PC-9 (cell line): ENCODE measurements around the gene ZNF346. TPM values are rescaled to one million over a fixed set of nuclear protein-coding genes. Genes with fewer than 3 reads are reported as not detected.
"Not testable (repeated sequence)": the region's sequence is repeated elsewhere in the genome, so short reads cannot be mapped to it uniquely, and the experiment has no call there.

Experiments used
- BruUV-seq: library from RNA; stranded (reverse); fragments of 400-500 nt; replicated peaks from 2 replicates; lab custom pipeline; 2021; lab: Mats Ljungman, UMichigan
- CTCF ChIA-PET: fragments of 300-600 bp; sonication (Branson Sonifier 250); formaldehyde crosslinking; loops from one replicate; lab custom pipeline; 2022; ENCODE audit warnings: antibody characterized with exemption; lab: Charles Lee
- POLR2A ChIA-PET: fragments of 300-600 bp; sonication (Branson Sonifier 250); formaldehyde crosslinking; loops from one replicate; lab custom pipeline; 2022; ENCODE audit warnings: antibody characterized with exemption; ENCODE audit not compliant: unreplicated experiment; lab: Charles Lee
- DNase-seq, 2 experiments: peaks; one replicate each; pipeline versions ENCODE4 v3.0.0 to v3.0.0-alpha.2; 2015 to 2022; ENCODE audit warnings: mixed read lengths in 1 of 2
- H2AFZ ChIP-seq: fragments of 200-600 bp; sonication (generic); 2 replicates; pipeline ENCODE4 v1.8.1; 2017; ENCODE audit warnings: antibody characterized with exemption
- H3F3A ChIP-seq: fragments of 200-600 bp; sonication (generic); 2 replicates; pipeline ENCODE4 v1.8.1; 2017; ENCODE audit warnings: antibody characterized with exemption, mild to moderate bottlenecking, low read depth; ENCODE audit not compliant: insufficient read depth
- H3K27ac ChIP-seq: fragments of 200-600 bp; sonication (generic); 2 replicates; pipeline ENCODE4 v1.6.1; 2016; ENCODE audit warnings: mixed run types
- H3K27me3 ChIP-seq: fragments of 200-600 bp; sonication (generic); 2 replicates; pipeline ENCODE4 v1.6.1; 2016; ENCODE audit warnings: low read depth, mixed run types; ENCODE audit not compliant: insufficient read depth
- H3K36me3 ChIP-seq: fragments of 200-600 bp; sonication (generic); 2 replicates; pipeline ENCODE4 v1.6.1; 2016; ENCODE audit warnings: low read depth, mixed run types
- H3K4me1 ChIP-seq: fragments of 200-600 bp; sonication (generic); replicated peaks from 2 replicates; pipeline ENCODE4 v1.6.1; 2016; ENCODE audit warnings: mixed run types; ENCODE audit not compliant: insufficient read depth
- H3K4me2 ChIP-seq: fragments of 200-600 bp; sonication (generic); 2 replicates; pipeline ENCODE4 v1.6.1; 2017; ENCODE audit warnings: mixed run types
- H3K4me3 ChIP-seq: fragments of 200-600 bp; sonication (generic); 2 replicates; pipeline ENCODE4 v1.6.1; 2016; ENCODE audit warnings: mixed run types
- H3K79me2 ChIP-seq: fragments of 200-600 bp; sonication (generic); 2 replicates; pipeline ENCODE4 v1.6.1; 2017; ENCODE audit warnings: low read depth, mixed run types
- H3K9me2 ChIP-seq: fragments of 200-600 bp; sonication (generic); 2 replicates; pipeline ENCODE4 v1.8.1; 2017; ENCODE audit warnings: mild to moderate bottlenecking; ENCODE audit not compliant: insufficient read depth
- H3K9me3 ChIP-seq: fragments of 200-600 bp; sonication (generic); 2 replicates; pipeline ENCODE4 v1.8.1; 2016; ENCODE audit warnings: low read depth; ENCODE audit not compliant: insufficient read depth
- H4K20me1 ChIP-seq: fragments of 200-600 bp; sonication (generic); 2 replicates; pipeline ENCODE4 v1.8.1; 2017; ENCODE audit not compliant: insufficient read depth
- EZH2 ChIP-seq: fragments of 200-600 bp; sonication (generic); IDR thresholded peaks from 2 replicates; pipeline ENCODE4 v1.8.0; 2017; ENCODE audit warnings: antibody characterized with exemption, low read depth
- intact Hi-C: fragments of 100-400 bp; cut with micrococcal nuclease; formaldehyde crosslinking; loops from one replicate; pipeline ENCODE4 v1.10.0; 2022; ENCODE audit not compliant: unreplicated experiment
- total RNA-seq: library from RNA; stranded (reverse); gene quantifications from 2 replicates; pipeline ENCODE4 v1.2.3, GENCODE V29; 2021
- TF ChIP-seq, protein P1 (sequence below): fragments of 200-600 bp; sonication (generic); conservative IDR thresholded peaks from 2 replicates; pipeline ENCODE4 v1.6.1; 2017; ENCODE audit warnings: mixed run types, antibody characterized with exemption, mild to moderate bottlenecking, moderate library complexity

Gene ZNF346
- total RNA-seq, 1 experiment from 2014 or later, result 23.8 TPM

GRCh38 chr5:177045631-177046030 lies 23.1 kb downstream of the ZNF346 start:
- POLR2A ChIA-PET, result interaction anchor here (0.8 kb wide), 1 partner anchor 685 kb away, joined by 4 read pairs; no protein-coding TSS in a partner anchor

DNA sequence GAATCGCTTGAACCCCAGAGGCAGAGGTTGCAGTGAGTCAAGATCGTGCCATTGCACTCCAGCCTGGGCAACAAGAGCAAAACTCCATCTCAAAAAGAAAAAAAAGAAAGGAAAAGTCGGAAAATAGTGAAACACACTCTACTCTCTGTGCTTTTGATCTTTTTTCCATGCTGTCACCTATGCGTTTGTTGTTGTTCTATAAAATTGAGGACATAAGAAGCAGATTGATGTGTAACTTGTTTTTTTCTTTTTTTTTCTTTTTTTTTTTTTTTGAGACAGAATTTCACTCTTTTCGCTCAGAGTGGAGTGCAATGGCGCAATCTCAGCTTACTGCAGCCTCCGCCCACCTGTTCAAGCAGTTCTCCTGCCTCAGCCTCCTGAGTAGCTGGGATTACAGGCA lies 26.0 kb downstream of the ZNF346 start:
- H3K9me3 ChIP-seq, H3K27ac ChIP-seq, H3K27me3 ChIP-seq, H3K4me3 ChIP-seq, H4K20me1 ChIP-seq, H3K9me2 ChIP-seq, DNase-seq, BruUV-seq, H3K36me3 ChIP-seq, H2AFZ ChIP-seq, H3F3A ChIP-seq, H3K79me2 ChIP-seq, H3K4me1 ChIP-seq, H3K4me2 ChIP-seq, POLR2A ChIA-PET: not testable (repeated sequence)
- intact Hi-C loops, result loop anchor here (10.0 kb wide), 1 partner anchor 216 kb away; no protein-coding TSS in a partner anchor
- CTCF ChIA-PET, result interaction anchor here (1.1 kb wide), 1 partner anchor 16 kb away, joined by 4 read pairs; no protein-coding TSS in a partner anchor

More at GRCh38 chr5:177045631-177046030, 23.1 kb downstream of the ZNF346 start:
- no peak for TF ChIP-seq EZH2
- TF ChIP-seq, protein P1, sequence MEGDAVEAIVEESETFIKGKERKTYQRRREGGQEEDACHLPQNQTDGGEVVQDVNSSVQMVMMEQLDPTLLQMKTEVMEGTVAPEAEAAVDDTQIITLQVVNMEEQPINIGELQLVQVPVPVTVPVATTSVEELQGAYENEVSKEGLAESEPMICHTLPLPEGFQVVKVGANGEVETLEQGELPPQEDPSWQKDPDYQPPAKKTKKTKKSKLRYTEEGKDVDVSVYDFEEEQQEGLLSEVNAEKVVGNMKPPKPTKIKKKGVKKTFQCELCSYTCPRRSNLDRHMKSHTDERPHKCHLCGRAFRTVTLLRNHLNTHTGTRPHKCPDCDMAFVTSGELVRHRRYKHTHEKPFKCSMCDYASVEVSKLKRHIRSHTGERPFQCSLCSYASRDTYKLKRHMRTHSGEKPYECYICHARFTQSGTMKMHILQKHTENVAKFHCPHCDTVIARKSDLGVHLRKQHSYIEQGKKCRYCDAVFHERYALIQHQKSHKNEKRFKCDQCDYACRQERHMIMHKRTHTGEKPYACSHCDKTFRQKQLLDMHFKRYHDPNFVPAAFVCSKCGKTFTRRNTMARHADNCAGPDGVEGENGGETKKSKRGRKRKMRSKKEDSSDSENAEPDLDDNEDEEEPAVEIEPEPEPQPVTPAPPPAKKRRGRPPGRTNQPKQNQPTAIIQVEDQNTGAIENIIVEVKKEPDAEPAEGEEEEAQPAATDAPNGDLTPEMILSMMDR, result no peak
- DNase-seq, result no peak
- CTCF ChIA-PET, result no interaction called here
- Histone ChIP-seq H3K4me1 (no peaks in the 10 kb centered on the region), H3K4me2 (no peak overlapping the region), H3K27ac (no peak overlapping the region), H3K27me3 (no peaks in the 10 kb centered on the region), H3F3A (no peaks in the 10 kb centered on the region), H2AFZ (no peak overlapping the region), H3K9me3 (no peaks in the 10 kb centered on the region), H3K79me2 (no peaks in the 10 kb centered on the region), H4K20me1 (0 out of 2 replicates have a peak, but pooled peaks cover 2% of the 10 kb centered on the region), H3K9me2 (no peaks in the 10 kb centered on the region), H3K4me3 (no peak overlapping the region), H3K36me3 (peaks cover 4% of the 10 kb centered on the region; the same call in 1 of the 2 replicates)
- intact Hi-C loops, result loop anchor here (10.0 kb wide), 1 partner anchor 219 kb away; no protein-coding TSS in a partner anchor
- BruUV-seq, result no TSS peak

DNA sequence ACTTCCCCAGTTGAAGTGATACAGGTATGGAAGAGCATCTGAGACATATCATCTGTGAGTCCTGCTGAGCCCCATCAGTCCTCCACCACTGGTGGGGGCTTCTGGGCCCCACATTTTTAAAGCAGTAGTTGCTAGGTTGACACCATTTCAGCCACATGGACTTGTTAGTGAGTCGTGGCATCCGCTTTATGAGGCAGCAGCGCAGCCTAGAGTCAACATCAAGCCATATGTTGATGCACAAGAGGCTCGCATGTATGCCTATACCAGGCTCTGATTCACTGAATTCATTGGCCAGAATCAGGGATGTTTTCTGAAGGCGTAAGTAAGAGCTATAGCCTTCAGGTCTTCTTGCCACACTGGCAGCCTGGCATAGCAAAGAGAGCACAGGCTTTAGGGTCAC lies 26.8 kb downstream of the ZNF346 start:
- H3K36me3 ChIP-seq, result peaks cover 3% of the 10 kb centered on the region; the same call in 1 of the 2 replicates
- no peaks in the 10 kb centered on the region for H3K4me1 ChIP-seq
- H3K9me3 ChIP-seq, result no peaks in the 10 kb centered on the region
- TF ChIP-seq, protein P1, result no peak
- POLR2A ChIA-PET, result no interaction called here
- no peaks in the 10 kb centered on the region for H3K79me2 ChIP-seq
- no peak for DNase-seq
- H2AFZ ChIP-seq, result no peak overlapping the region
- no peak overlapping the region for H3K27ac ChIP-seq
- H3K9me2 ChIP-seq, result no peaks in the 10 kb centered on the region
- no peaks in the 10 kb centered on the region for H3K27me3 ChIP-seq
- CTCF ChIA-PET, result no interaction called here
- no TSS peak for BruUV-seq
- H3K4me3 ChIP-seq, result no peak overlapping the region
- H4K20me1 ChIP-seq, result no peaks in the 10 kb centered on the region
- no peak overlapping the region for H3K4me2 ChIP-seq
- intact Hi-C loops, result loop anchor here (10.0 kb wide), 1 partner anchor 216 kb away; no protein-coding TSS in a partner anchor
- no peaks in the 10 kb centered on the region for H3F3A ChIP-seq
